H1 (cell line): Measurements from ENCODE around the gene TIMP3. TPM values are rescaled to one million over a fixed set of nuclear protein-coding genes. Genes with fewer than 3 reads are reported as not detected.

Source experiments
- CHD2 ChIP-seq: IDR thresholded peaks from 2 replicates; pipeline ENCODE4 v1.6.1; 2012; ENCODE audit warnings: low read length, improper control_type of control experiment
- TCF12 ChIP-seq: IDR thresholded peaks from 2 replicates; pipeline ENCODE4 v1.6.1; 2011; ENCODE audit warnings: low read depth, mild to moderate bottlenecking, low read length
- polyA plus RNA-seq, 7 experiments: library from polyadenylated mRNA; depleted of rRNA in 3 of 7; stranded (reverse) in 5 of 7; unstranded in 2 of 7; fragments of >200 nt in 5 of 7; fragments of 200-250 nt in 2 of 7; gene quantifications; 1 replicate in 5 of 7; 2 replicates in 1 of 7; 4 replicates in 1 of 7; pipeline versions ENCODE4 v1.2.1 to v1.2.3, GENCODE V29; 2011 to 2013; ENCODE audit warnings: missing spikeins in 2 of 7, mixed read lengths in 2 of 7
- total RNA-seq: library from RNA; stranded (reverse); fragmentation: NEBNext Ultra II Directional; extraction: Animal tissue kit (Norgen Biotek cat#: 25700); gene quantifications from 2 replicates; pipeline ENCODE4 v1.2.1, GENCODE V29; 2021

TIMP3 gene
- total and polyA plus RNA-seq, 2 of the 8 experiments (the other 6 are each of a cell fraction or from before 2014, with no cell fraction given): 1.3 to 4.7 TPM

GRCh38 chr22:32776397-32776796, 25.1 kb upstream of the TIMP3 start (continued):
- TF ChIP-seq TCF12: no peak
- no peak for TF ChIP-seq CHD2
